NCI-H128 (cell line): ENCODE measurements around the gene TAOK2.
"Not testable (repeated sequence)": the region's sequence is repeated elsewhere in the genome, so short reads cannot be mapped to it uniquely, and the experiment has no call there.

Experiments used
- DNase-seq: peaks from one replicate; lab custom pipeline; 2025; ENCODE audit not compliant: unreplicated experiment; lab: John Stamatoyannopoulos, UW

The TAOK2 gene

DNA sequence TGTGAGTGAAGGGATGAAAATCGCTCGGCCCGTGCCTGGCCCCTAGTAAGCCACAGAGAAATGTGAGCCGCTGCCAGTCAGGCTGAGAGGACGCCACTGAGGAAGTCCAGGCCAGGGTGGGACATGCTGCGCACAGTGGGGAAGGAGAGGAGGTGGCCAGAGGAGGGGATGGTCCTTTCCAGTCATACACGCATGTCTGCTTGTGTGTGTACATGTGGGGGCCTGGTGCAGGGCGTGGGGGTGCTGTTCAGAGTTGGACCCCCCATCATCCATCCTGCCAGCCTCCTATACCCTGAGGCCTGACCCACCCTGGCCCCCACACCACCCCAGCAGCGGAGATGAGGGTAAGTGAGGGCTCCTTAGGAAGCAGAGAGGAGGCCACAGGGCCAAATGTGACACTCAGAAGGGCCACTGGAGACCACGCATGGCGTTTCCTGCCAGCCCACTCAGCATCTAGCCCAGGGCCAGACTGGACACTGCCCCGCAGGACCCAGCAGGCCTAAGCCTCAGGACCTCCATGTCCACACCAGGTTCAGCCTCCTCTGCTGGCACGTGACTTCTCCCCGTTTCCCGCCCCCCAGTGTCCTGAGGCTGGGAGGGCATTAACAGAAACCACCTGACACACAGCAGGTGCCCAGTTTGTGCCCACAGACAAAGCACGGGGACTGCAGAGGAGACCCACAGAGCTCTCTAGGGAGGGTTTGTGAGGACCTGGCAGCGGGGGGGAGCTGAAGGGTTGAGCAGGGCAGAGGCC lies 30.2 kb downstream of the TAOK2 start:
- DNase-seq = no peak

DNA sequence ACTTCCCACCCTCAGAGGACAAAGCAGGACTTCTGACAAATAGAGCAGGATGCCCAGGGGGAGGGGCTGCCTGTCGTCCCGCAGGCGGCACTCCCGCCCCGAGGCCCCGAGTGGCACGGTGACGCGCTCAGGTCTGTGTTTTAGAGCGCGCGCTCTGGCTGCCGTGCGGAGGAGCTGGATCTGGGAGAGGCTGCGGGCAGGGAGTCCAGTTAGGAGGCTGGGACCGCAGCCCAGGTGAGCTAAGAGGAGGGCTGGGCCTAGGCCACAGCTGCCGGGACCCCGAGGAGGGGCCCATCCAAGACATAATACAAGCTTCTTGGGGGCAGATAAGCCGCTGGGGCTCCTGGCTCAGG lies 30.7 kb downstream of the TAOK2 start:
- DNase-seq = peak; percentile 42

DNA sequence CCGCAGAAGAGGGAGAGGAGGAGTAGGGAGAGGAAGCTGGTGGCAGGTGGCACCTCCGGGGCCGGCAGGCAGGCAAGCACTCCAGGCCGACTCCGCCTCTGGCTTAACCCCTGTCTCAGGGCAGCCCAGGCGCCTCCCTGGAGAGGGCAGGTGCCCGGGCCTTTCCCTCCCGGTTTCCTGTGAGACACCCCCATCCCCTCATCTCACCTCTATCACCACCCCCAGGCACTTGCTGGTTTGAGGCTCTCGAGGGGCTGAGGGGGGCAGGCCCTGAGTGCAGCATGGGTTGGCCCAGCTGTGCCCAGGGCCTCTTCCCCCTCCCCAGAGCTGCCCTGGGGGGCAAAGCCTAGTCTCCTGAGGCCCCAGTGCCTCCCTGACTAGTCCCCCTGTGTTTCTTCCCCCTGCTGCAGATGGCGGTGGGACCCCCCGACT lies 31.2 kb downstream of the TAOK2 start:
- peak; percentile 42 for DNase-seq

DNA sequence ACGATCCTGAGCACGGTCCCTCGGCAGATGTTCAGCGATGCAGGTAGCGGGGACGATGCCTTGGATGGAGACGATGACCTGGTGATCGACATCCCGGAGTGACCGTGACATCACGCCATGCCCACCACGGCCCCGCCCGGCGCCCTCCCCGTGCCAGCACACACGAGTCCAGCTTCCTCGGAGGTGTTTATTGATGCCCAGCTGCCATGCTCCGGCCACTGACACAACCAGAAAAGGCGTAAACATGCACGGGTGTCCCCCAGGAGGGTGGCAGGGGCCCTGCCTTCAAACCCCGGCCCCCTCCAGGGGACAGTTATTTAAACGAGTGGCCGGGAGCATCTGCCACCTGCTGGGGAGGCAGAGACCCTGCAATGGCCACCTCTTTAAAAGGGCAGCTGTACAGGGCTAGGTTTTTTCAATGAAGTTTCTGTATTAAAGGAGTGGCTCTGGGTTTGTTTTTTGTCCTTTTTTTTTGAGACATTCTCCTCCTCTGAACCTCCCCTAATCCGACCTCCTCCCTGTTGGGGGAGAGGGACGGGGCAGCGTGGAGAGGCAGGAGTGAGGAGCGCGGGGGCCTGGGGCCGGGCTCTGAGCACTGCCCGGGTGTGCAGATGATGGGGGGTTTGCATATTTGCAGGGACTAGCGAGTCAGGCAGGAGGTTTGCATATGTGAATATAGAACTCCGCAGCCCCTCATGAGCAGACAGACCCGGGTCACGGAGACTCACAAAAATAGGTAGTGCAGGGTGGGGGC lies 31.9 kb downstream of the TAOK2 start:
- DNase-seq = no peak

DNA sequence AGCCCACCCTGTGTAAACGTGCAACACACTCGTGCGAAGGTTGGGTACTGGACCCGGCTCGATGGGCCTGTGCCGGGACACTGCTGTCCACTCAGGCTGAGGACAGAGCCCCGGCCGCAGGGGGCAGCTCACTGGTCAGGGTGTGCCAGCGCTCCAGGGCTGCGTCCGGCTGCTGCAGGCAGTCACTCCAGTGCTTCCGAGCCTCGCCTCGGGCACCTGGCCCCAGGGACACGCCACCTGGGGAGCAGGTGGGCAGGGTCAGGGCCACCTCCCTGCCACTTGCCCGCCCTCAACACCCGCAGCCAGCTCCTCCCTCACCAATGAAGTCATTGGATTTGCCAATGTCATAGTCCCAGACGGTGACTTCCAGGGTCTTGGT lies 32.4 kb downstream of the TAOK2 start:
- no peak for DNase-seq

DNA sequence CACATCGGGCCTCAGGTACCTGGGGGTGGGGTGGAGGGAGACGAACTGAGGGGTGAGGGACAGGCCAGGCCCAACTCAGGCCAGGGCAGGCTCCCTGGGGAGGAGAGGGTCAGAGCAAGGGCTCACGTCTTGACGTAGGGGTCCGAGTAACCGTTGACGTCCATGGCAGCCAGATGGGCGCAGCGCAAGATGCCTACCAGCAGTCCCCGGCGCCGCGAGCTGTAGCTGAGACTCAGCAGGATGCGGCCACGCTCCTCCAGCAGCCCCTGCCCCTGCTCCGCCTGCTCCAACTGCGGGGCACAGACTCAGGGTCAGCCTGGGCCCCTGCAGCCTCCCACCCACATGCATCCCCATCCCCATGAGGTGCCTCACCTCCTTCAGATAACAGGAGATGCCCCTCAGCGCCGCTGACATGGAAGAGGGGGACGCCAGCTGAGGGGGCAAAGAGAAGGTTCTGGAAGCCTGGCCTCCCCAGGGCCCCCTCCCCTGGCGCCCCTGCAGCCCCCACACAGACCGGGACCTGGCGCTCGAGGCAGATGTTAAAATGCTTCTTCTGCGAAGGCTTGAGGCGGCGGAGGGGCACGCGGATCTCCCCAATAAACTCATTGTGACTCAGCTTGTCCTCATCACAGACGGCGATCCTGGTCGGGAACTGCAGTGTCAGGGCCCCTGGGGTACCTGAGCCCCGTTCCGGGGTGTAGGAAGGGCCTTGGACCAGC lies 33.1 kb downstream of the TAOK2 start:
- no peak for DNase-seq

DNA sequence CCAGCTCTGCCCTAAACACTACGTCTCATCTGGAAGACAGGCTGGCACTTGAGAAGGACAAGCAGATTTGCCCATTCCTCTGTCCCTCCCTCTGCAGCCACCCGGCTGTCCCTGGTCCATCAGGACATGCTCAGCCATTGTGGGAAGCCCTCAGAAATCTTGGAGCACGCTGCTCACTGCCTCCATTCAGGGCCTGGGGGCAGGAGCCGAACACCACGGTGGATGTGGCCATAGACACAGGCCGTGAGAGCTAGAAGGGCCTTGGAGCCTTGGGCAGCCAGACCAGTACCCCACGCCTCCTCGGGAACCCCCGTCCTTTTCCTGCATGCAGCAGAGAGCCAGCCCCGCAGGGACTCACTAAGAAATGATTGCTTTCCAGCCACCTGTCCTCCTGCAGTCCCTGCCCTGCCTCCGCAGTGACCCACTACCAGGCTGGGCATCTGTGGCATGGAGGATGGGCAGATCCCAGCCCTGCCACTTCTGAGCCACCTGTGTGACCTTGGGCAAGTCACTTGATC lies 33.8 kb downstream of the TAOK2 start:
- DNase-seq = no peak

DNA sequence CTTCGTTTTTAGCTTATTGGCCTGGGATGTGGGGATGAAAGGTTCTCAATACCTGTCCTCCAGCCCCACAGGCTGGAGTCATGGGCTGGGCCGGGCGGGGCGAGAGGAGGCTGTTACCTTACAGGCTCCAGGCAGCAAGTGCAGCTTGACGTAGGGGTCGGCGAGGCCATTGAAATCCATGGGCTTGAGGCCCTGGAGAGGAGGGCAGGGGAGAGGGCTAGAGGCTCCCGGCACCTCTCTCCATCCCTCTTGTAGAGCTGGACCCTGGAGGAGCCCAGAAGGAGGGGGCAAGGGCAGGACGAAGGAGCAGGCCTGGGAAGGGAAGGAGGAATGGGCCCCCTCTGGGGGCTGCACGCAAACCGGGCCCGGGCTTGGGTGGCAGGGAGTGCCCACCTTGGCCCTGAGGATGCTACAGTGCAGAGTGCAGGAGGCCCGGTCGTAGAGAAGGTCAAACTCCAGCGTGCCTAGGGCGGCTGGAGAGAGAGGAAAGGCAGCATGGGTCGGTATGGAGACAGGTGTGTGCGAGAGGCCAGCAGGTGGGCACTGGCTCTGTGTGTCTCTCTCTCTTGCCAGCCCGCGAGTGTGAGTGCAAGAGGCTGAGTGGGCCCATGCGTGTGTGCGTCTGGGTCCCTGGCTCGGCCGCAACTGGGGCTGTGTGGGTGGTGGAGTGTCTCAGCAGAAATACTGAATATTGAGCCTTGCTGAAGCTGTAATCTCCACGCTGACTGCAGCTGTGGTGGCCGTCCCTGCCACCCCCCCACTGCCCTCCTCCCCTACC lies 35.6 kb downstream of the TAOK2 start:
- DNase-seq = no peak

DNA sequence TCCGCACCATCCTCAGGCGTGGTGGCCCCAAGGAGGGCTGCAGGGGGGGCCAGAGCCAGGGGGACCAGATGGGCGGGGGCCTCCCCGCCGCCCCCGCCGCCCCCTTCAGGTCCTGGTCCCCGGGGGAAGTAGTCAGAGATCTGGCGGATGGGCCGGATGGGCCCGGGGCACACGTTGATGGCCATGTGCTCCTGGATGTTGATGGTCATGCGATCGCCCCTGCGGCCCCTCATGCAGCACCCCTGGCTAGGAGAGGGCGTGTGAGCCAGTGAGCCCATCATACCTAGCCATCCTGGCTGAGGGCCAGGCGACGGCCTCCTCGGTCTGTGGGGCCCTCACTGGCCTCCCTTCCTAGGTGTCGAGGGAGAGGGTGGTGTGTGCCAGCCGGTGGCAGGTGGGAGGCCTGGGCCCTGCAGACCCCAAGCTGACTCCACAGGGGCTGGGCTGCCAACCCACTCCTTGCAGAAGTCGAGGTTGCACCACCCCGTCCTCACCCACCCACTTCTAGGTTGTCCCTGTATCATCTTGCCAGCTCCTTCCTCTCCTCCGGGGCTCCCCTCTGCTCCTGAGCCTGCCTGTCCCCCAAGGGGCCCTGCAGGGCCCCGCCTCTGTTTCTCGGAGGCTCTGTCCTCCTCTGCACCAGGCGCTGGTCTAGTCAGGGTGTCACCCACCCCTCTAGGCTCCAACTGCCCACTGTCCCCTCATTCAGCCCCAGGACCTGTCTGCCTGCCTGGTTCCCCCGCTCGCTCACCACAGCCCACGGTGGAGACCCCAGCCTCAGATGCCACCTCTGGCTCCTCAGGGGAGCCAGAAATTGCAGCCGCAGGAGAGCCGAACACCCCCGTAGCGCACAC lies 36.5 kb downstream of the TAOK2 start:
- DNase-seq = no peak

DNA sequence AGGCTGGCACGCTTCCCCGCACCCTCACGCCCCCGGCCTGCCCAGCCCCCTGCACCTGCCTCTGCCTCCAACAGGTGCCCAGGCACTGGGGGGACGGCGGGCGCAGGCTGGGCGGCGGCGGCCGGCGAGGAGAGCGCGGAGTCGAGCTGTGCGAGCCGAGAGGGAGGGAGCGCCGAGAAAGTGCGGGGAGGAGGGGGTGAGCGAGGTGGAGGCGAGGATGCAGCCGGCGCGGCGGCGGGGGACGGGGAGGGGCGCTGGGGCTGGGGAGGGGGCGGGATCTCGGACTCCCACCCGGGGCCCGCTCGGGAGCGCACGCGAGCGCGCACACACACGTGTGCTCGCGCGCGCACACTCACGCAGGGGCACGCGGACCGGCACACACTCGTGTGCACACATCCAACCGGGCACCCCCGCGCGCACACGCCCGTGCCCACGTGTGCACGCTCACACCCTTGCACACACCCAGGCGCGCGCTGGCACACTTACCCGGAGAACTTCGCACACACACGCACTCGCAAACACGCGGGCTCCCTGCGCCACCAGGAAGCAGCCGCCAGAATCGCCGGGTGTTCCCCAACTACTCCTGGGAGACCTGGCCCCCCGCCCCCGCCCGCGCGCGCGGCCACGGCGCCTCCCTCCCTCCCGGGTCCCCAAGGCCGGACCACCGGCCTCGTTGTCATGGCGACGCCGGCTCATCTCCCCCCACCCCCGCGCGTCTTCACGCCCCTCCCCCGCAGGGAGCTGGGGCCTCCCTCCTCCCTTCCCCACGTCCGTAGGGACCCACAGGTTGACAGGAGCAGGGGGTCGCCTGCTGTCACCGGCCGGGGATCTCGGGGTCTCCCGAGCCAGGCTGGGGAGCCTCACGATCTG lies 37.4 kb downstream of the TAOK2 start, which contains the start of gene DOC2A:
TSS of gene DOC2A (minus strand) at position 184 of the 870 bp plus-strand sequence. CDS start 805 bp downstream, outside the sequence.
- no peak for DNase-seq

DNA sequence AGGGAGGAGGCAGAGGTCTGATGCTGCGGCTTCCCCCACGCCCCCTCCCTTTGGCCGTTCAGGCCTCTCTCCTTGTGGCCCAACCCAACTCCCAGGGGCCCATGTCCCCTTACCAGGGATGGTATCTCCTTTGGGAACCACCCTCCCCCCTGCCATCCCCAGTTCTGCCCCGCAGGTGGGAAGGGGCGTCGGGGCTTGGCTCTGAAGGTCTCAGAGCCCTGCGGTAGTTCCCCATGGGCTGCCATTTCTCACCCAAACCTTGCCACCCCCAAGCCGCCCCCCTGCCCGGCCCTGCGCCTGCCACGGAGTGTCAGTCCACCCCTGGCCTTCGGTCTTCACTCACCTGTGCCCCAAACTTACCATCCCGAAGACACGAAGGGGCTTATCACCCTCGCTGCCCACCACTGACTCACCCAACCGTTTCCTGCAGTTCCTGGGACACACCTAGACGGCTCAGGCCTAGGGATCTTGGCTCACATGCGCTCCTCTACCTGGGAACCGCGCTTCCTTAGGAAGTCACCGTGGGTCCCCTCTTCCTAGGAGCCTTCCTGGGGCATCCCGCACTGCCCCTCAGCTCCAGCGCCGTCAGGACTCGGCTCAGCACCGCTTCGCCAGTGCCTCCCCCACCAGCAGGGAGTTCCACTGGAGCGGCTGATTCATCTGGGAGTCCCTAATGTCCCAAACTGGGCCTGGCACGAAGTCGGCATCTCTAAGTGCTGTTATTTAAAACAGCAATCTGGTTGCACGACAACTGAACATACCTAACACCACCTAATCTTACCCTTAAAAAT lies 38.2 kb downstream of the TAOK2 start:
- DNase-seq = no peak

DNA sequence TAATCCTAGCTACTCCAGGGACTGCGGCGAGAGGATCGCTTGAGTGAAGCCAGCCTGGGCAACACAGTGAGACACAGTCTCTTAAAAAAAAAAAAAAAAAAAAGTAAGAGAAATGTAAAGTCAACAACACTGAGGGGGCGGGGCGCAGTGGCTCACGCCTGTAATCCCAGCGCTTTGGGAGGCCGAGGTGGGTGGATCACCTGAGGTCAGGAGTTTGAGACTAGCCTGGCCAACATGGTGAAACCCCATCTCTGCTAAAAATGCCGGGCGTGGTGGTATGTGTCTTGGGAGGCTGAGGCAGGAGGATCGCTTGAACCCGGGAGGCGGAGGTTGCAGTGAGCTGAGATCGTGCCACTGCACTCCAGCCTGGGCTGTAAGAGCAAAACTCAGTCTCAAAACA lies 38.9 kb downstream of the TAOK2 start:
- DNase-seq = not testable (repeated sequence)

DNA sequence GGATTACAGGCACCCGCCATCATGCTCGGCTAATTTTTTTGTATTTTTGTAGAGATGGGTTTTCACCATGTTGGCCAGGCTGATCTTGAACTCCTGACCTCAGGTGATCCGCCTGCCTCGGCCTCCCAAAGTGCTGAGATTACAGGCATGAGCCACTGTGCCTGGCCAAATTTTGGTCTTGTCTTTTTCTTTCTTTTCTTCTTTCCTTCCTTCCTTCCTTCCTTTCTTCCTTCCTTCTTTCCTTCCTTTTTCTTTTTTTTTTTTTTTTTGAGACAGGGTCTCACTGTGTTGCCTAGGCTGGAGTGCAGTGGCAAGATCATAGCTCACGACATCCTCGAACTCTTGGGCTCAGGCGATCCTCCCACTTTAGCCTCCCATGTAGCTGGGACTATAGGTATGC lies 41.8 kb downstream of the TAOK2 start:
- not testable (repeated sequence) for DNase-seq

DNA sequence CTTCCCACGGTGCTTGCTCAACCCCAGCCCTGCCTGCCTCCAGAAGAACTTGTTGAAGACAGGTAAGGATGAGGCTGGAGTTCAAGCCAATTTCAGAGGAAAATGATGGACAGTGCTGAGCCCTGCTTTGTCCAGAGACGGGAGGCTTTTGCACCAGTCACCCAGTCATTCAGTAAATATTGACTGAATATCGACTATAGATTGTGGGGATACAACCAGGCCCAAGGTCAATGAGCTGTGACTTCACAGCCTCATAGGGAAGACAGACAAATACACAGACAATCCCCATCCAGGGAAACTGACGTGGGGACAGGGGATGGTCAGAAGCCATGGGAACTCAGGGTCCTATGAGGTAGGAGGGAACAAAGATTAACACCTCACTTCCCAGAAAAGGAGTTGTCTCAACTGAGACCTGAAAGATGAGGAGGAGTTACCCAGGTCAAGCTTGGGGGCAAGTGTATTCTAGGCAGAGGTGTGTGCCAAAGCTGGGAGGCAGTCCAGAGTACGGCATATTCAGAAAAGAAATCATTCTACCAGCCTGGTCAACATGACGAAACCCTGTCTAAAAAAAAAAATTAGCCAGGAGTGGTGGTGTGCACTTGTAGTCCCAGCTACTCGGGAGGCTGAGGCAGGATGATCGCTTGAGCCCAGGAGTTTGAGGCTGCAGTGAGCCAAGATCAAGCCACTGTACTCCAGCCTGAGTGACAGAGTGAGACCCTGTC lies 43.0 kb downstream of the TAOK2 start:
- no peak for DNase-seq

DNA sequence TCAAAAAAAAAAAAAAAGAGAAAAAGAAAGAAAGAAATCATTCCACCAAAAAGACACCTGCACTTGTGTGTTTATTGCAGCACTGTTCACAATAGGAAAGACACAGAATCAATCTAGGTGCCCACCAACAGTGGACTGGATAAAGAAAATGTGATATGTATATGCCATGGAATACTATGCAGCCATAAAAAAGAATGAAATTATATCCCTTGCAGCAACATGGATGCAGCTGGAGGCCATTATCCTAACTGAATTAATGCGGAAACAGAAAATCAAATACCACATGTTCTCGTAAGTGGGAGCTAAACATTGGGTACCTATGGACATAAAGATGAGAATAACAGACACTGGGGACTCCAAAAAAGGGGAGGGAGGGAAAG lies 43.6 kb downstream of the TAOK2 start:
- no peak for DNase-seq

DNA sequence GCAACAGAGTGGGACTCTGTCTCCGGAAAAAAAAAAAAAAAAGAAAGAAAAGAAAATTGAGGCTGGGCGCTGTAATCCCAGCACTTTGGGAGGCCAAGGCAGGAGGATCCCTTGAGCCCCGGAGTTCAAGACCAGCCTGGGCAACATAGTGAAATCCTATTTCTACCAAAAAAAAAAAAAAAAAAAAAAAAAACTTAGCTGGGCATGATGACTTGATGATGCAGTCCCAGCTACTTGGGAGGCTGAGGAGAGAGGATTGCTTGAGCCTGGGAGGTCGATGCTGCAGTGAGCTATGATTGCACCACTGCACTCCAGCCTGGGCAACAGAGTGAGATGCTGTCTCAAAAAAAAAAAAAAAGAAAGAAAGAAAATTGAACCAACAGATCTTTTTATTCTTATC lies 44.3 kb downstream of the TAOK2 start:
- not testable (repeated sequence) for DNase-seq

DNA sequence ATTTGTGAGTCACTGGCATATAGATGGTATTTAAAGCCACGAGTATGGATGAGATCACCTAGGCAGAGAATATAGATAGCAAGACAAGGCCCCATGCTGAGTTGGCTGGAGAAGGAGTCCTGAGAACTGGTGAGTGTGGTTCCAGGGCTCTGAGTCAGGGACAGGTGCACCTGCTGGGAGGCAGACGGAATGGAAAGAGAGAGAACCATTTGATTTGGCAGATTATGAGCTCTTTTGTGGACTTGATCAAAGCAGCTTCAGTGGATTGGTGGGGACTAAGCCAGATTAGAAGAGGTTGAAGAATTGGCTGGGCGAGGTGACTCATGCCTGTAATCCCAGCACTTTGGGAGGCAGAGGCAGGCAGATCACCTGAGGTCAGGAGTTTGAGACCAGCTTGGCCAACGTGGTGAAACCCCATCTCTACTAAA lies 45.1 kb downstream of the TAOK2 start:
- no peak for DNase-seq

DNA sequence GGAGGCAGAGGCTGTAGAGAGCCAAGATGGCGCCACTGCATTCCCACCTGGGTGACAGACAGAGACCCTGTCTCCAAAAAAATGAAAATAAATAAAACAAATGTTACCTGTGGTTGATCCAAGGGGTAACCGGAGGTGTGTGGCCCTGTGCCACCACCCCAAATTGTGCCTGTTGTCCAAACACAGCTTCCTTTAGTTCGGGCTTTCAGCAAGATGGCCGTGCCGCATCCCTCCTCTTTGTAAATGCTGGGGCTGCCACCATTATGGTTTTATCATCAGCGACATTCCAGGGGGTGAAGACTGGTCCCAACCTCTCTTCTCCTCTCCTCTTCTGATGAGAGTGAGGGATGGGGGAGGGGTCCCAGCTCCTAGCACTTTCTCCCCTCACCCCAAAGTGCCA lies 49.2 kb downstream of the TAOK2 start, which contains the start of gene C16orf92:
TSS of gene C16orf92 (plus strand) at position 312 of the 400 bp plus-strand sequence. CDS start 143 bp downstream, outside the sequence.
- DNase-seq = no peak
